Endothelial cell of umbilical vein (primary cell): ENCODE measurements around the gene PTAFR. TPM values are rescaled to one million over a fixed set of nuclear protein-coding genes. Genes with fewer than 3 reads are reported as not detected.

Experiments used
- BruUV-seq: library from RNA; stranded (reverse); fragments of 400-500 nt; replicated peaks from 2 replicates; lab custom pipeline; 2021; lab: Mats Ljungman, UMichigan
- CTCF ChIA-PET: fragments of 300-600, 350-600 bp; sonication (Branson Sonifier 250); formaldehyde crosslinking; loops from one replicate; lab custom pipeline; 2021; ENCODE audit warnings: antibody characterized with exemption, inconsistent platforms; lab: Charles Lee
- POLR2A ChIA-PET: fragments of 300-600, 350-600 bp; sonication (Branson Sonifier 250); formaldehyde crosslinking; loops from one replicate; lab custom pipeline; 2021; ENCODE audit warnings: antibody characterized with exemption, inconsistent platforms; lab: Charles Lee
- DNase-seq: peaks from one replicate; pipeline ENCODE4 v3.0.0-alpha.2; 2011; ENCODE audit warnings: low read depth, low spot score
- FAIRE-seq: peaks from 2 replicates; lab custom pipeline; 2011; peaks lifted over from hg19 to GRCh38; lab: Jason Lieb, UNC
- H2AFZ ChIP-seq: 2 replicates; pipeline ENCODE4 v1.6.0; 2012; ENCODE audit warnings: low read depth, low read length, control low read depth, inconsistent platforms
- H3K27ac ChIP-seq: 2 replicates; pipeline ENCODE4 v1.5.1; 2011; ENCODE audit warnings: low read depth, mild to moderate bottlenecking, control low read depth, low read length, moderate library complexity; ENCODE audit not compliant: insufficient read depth
- H3K27me3 ChIP-seq, 2 experiments: 2 replicates each; pipeline versions ENCODE4 v1.6.0 to v1.6.1; 2011; ENCODE audit warnings: low read length in 2 of 2, mixed read lengths in 1 of 2; ENCODE audit not compliant: control insufficient read depth in 2 of 2, insufficient read depth in 2 of 2
- H3K36me3 ChIP-seq, 2 experiments: 2 replicates in 1 of 2; 3 replicates in 1 of 2; pipeline ENCODE4 v1.5.1; 2011; ENCODE audit warnings: low read length in 2 of 2, mild to moderate bottlenecking in 1 of 2, moderate library complexity in 1 of 2; ENCODE audit not compliant: control insufficient read depth in 2 of 2, insufficient read depth in 2 of 2; ENCODE audit errors: extremely low read depth in 1 of 2
- H3K4me1 ChIP-seq: 3 replicates; pipeline ENCODE4 v1.5.1; 2011; ENCODE audit warnings: mild to moderate bottlenecking, low read length; ENCODE audit not compliant: control insufficient read depth, insufficient read depth; ENCODE audit errors: extremely low read depth
- H3K4me2 ChIP-seq: 2 replicates; pipeline ENCODE4 v1.6.1; 2011; ENCODE audit warnings: low read length, control low read depth, mixed read lengths; ENCODE audit not compliant: insufficient read depth
- H3K4me3 ChIP-seq, 3 experiments: fragments of 200-600 bp in 1 of 3; sonication (generic), shearing (Covaris generic) in 1 of 3; replicated peaks in 1 of 3; 2 replicates each; pipeline ENCODE4 v1.5.1; 2011 to 2016; ENCODE audit warnings: control low read depth in 3 of 3, low read length in 3 of 3, mild to moderate bottlenecking in 2 of 3, inconsistent platforms in 1 of 3, low read depth in 1 of 3, moderate library complexity in 1 of 3; ENCODE audit not compliant: insufficient read depth in 1 of 3
- H3K79me2 ChIP-seq: 2 replicates; pipeline ENCODE4 v1.6.0; 2012; ENCODE audit warnings: low read length, inconsistent platforms; ENCODE audit not compliant: control insufficient read depth, insufficient read depth
- H3K9ac ChIP-seq: replicated peaks from 2 replicates; pipeline ENCODE3; 2011; ENCODE audit warnings: low read length, control low read depth; ENCODE audit not compliant: insufficient read depth; ENCODE audit errors: extremely low read depth
- H3K9me1 ChIP-seq: replicated peaks from 3 replicates; pipeline ENCODE4 v1.6.0; 2011; ENCODE audit warnings: mild to moderate bottlenecking, low read length; ENCODE audit not compliant: control insufficient read depth, insufficient read depth; ENCODE audit errors: extremely low read depth
- H3K9me3 ChIP-seq: replicated peaks from 2 replicates; pipeline ENCODE4 v1.5.1; 2012; ENCODE audit warnings: low read length, inconsistent platforms; ENCODE audit not compliant: control insufficient read depth, insufficient read depth
- H4K20me1 ChIP-seq: replicated peaks from 2 replicates; pipeline ENCODE3; 2011; ENCODE audit warnings: mild to moderate bottlenecking, low read length; ENCODE audit not compliant: control insufficient read depth, insufficient read depth; ENCODE audit errors: extremely low read depth
- CTCF ChIP-seq, 2 donors: IDR thresholded peaks; 1 replicate in 1 of 2; 2 replicates in 1 of 2; pipeline ENCODE4 v1.5.1; 2011; ENCODE audit warnings: low read length in 2 of 2, mild to moderate bottlenecking in 2 of 2, moderate library complexity in 2 of 2, control low read depth in 1 of 2, inconsistent platforms in 1 of 2, low read depth in 1 of 2; ENCODE audit not compliant: insufficient read depth in 1 of 2; ENCODE audit errors: extremely low read depth in 1 of 2
- FOS ChIP-seq: IDR thresholded peaks from 2 replicates; pipeline ENCODE4 v1.6.1; 2011; ENCODE audit warnings: mild to moderate bottlenecking, low read length, moderate library complexity, borderline replicate concordance; ENCODE audit not compliant: insufficient read depth
- JUN ChIP-seq: IDR thresholded peaks from 2 replicates; pipeline ENCODE4 v1.6.1; 2011; ENCODE audit warnings: borderline replicate concordance, low read depth; ENCODE audit not compliant: insufficient read length, insufficient read depth
- MAX ChIP-seq: IDR thresholded peaks from 2 replicates; pipeline ENCODE4 v1.6.1; 2011; ENCODE audit not compliant: insufficient read depth, insufficient read length
- MYC ChIP-seq: IDR thresholded peaks from one replicate; pipeline ENCODE4 v1.6.1; 2011; ENCODE audit warnings: mild to moderate bottlenecking, low read depth, low read length
- POLR2A ChIP-seq: IDR thresholded peaks from 2 replicates; pipeline ENCODE4 v1.6.1; 2012; ENCODE audit warnings: low read depth, mild to moderate bottlenecking, control low read depth, low read length
- POLR2AphosphoS5 ChIP-seq: IDR thresholded peaks from 2 replicates; pipeline ENCODE4 v1.6.1; 2012; ENCODE audit warnings: low read depth, mild to moderate bottlenecking, control low read depth, low read length, moderate library complexity; ENCODE audit not compliant: insufficient read depth
- dilution Hi-C: fragments of 300-500 bp; cut with MboI; formaldehyde crosslinking; loops from one replicate; pipeline ENCODE4 v1.15.0; 2019; ENCODE audit warnings: low sequenced_read_pairs; ENCODE audit not compliant: extremely low pct_ligation_motif_present
- intact Hi-C: fragments of 100-400 bp; cut with micrococcal nuclease; formaldehyde crosslinking; loops from one replicate; pipeline ENCODE4 v1.10.0; 2022
- polyA plus RNA-seq, 4 experiments: library from polyadenylated mRNA; depleted of rRNA in 3 of 4; stranded (reverse) in 3 of 4; unstranded in 1 of 4; fragments of >200 nt; gene quantifications; 2 replicates each; pipeline versions ENCODE4 v1.2.1 to v1.2.3, GENCODE V29; 2011 to 2012; ENCODE audit warnings: missing spikeins in 1 of 4
- total RNA-seq: library from RNA; stranded (reverse); gene quantifications from 2 replicates; pipeline ENCODE4 v1.2.3, GENCODE V29; 2021

The PTAFR gene
- total and polyA plus RNA-seq, 2 donors (not counting 3 experiments of a cell fraction or from before 2014, with no cell fraction given): 0.20 to 0.32 TPM

- ChIA-PET CTCF (interaction anchor here (0.7 to 5.0 kb wide), 5 partner anchors 15 to 104 kb away, joined by 3 to 47 read pairs (median 4); no protein-coding TSS in a partner anchor), POLR2A (no interaction called here)
- FAIRE-seq (no peak), DNase-seq (no peak)
- dilution Hi-C loops (no loop called here), intact Hi-C loops (no loop called here)
- no peaks in the 10 kb centered on the region for H3K79me2 ChIP-seq
- H3K4me1 ChIP-seq: peaks cover 3% of the 10 kb centered on the region
- H3K36me3 ChIP-seq: peaks cover 0 to 5% of the 10 kb centered on the region in 2 experiments
- H3K9ac ChIP-seq: no peak overlapping the region
- H3K27ac ChIP-seq: no peak overlapping the region
- H2AFZ ChIP-seq: no peak overlapping the region
- no TSS peak for BruUV-seq
- H3K9me1 ChIP-seq: no peaks in the 10 kb centered on the region
- TF ChIP-seq MYC (no peak), JUN (no peak), POLR2A (no peak), MAX (no peak), FOS (no peak), POLR2AphosphoS5 (no peak), CTCF (IDR thresholded peaks at IDR 0.05; ENCODE audit: extremely low read depth in 1 of 2, insufficient read depth in 1 of 2, low read depth in 1 of 2, low read length in 2 of 2) (no peak)
- no peaks in the 10 kb centered on the region for H4K20me1 ChIP-seq
- H3K27me3 ChIP-seq: no peaks in the 10 kb centered on the region
- H3K4me2 ChIP-seq: no peak overlapping the region
- H3K4me3 ChIP-seq: no peak overlapping the region
- no peaks in the 10 kb centered on the region for H3K9me3 ChIP-seq
Measured at GRCh38 chr1:28194326-28195035, 18.0 kb upstream of the PTAFR start.
